Measurements from ENCODE around the gene EBF3. TPM values are rescaled to one million over a fixed set of nuclear protein-coding genes. Genes with fewer than 3 reads are reported as not detected.

EBF3 gene
- total and polyA plus RNA-seq, 2 donors (not counting 3 experiments of a cell fraction or from before 2014, with no cell fraction given) = 0.92 to 2.7 TPM

- dilution Hi-C loops (cut with MboI; ENCODE audit: extremely low pct_ligation_motif_present, low sequenced_read_pairs) (no loop called here), intact Hi-C loops (cut with micrococcal nuclease) (no loop called here)
- TF ChIP-seq POLR2AphosphoS5 (IDR thresholded peaks at IDR 0.05; ENCODE audit: insufficient read depth, low read depth, low read length) = no peak
- no peak for TF ChIP-seq GATA2 (IDR thresholded peaks at IDR 0.05; ENCODE audit: insufficient read depth, insufficient read length, low read depth, low read length)
- no peak for TF ChIP-seq CTCF (IDR thresholded peaks at IDR 0.05; ENCODE audit: extremely low read depth in 1 of 2, insufficient read depth in 1 of 2, low read depth in 1 of 2, low read length in 2 of 2)
- no peak for TF ChIP-seq MYC (IDR thresholded peaks at IDR 0.05; ENCODE audit: low read depth, low read length)
- TF ChIP-seq POLR2A (IDR thresholded peaks at IDR 0.05; ENCODE audit: low read depth, low read length) = no peak
- TF ChIP-seq EZH2 (IDR thresholded peaks at IDR 0.05; ENCODE audit: borderline replicate concordance, low read depth, low read length, severe bottlenecking) = no peak
- TF ChIP-seq FOS (IDR thresholded peaks at IDR 0.05; ENCODE audit: borderline replicate concordance, insufficient read depth, low read length) = no peak
- no peak for TF ChIP-seq MAX (IDR thresholded peaks at IDR 0.05; ENCODE audit: insufficient read depth, insufficient read length)
- no peak for TF ChIP-seq JUN (IDR thresholded peaks at IDR 0.05; ENCODE audit: borderline replicate concordance, insufficient read depth, insufficient read length, low read depth)
- Histone ChIP-seq H3K4me2 (ENCODE audit: insufficient read depth, low read length) (no peak overlapping the region), H2AFZ (ENCODE audit: low read depth, low read length) (no peak overlapping the region), H3K79me2 (ENCODE audit: control insufficient read depth, insufficient read depth, low read length) (no peaks in the 10 kb centered on the region), H3K4me1 (ENCODE audit: control insufficient read depth, extremely low read depth, insufficient read depth, low read length) (no peaks in the 10 kb centered on the region), H3K9ac (replicated peaks; ENCODE audit: extremely low read depth, insufficient read depth, low read length) (no peak overlapping the region), H3K9me1 (replicated peaks; ENCODE audit: control insufficient read depth, extremely low read depth, insufficient read depth, low read length) (no peaks in the 10 kb centered on the region), H4K20me1 (replicated peaks; ENCODE audit: control insufficient read depth, extremely low read depth, insufficient read depth, low read length) (no peaks in the 10 kb centered on the region), H3K36me3 (ENCODE audit: control insufficient read depth in 2 of 2, extremely low read depth in 1 of 2, insufficient read depth in 2 of 2, low read length in 2 of 2) (no peaks in the 10 kb centered on the region), H3K4me3 (replicated peaks in 1 of 3; ENCODE audit: insufficient read depth in 1 of 3, low read depth in 1 of 3, low read length in 3 of 3) (no peak overlapping the region), H3K9me3 (replicated peaks; ENCODE audit: control insufficient read depth, insufficient read depth, low read length) (no peaks in the 10 kb centered on the region), H3K27ac (ENCODE audit: insufficient read depth, low read depth, low read length) (no peak overlapping the region), H3K27me3 (ENCODE audit: control insufficient read depth in 2 of 2, insufficient read depth in 2 of 2, low read length in 2 of 2) (no peaks in the 10 kb centered on the region)
- POLR2A ChIA-PET = no interaction called here
- CTCF ChIA-PET = no interaction called here
- DNase-seq (ENCODE audit: low read depth, low spot score) (no peak), FAIRE-seq (no peak)
- no TSS peak for BruUV-seq (replicated peaks)
Measured at GRCh38 chr10:129896860-129897200, 67.2 kb downstream of the EBF3 start.
